HCT116 (cell line): ENCODE measurements around the gene MBTPS1. TPM values are rescaled to one million over a fixed set of nuclear protein-coding genes. Genes with fewer than 3 reads are reported as not detected.

Experiments used
- ATAC-seq: fragments of 200-7000 bp; cut with Tn5 transposase; 2 replicates; pipeline ENCODE4 v1.9.1; 2020; ENCODE audit warnings: mild to moderate bottlenecking, moderate library complexity
- BruUV-seq: library from RNA; stranded (reverse); fragments of 400-500 nt; replicated peaks from 2 replicates; lab custom pipeline; 2021; lab: Mats Ljungman, UMichigan
- CTCF ChIA-PET: fragments of 300-600 bp; sonication (Branson Sonifier 250); formaldehyde crosslinking; loops from one replicate; lab custom pipeline; 2021; ENCODE audit warnings: antibody characterized with exemption; lab: Charles Lee
- POLR2A ChIA-PET: fragments of 300-600, 350-600 bp; sonication (Branson Sonifier 250); formaldehyde crosslinking; loops from one replicate; lab custom pipeline; 2021; ENCODE audit warnings: antibody characterized with exemption; lab: Charles Lee
- RAD21 ChIA-PET, 2 experiments: fragments of 300-600 bp; sonication (Branson Sonifier 250); formaldehyde crosslinking; loops; one replicate each; lab custom pipeline; 2023; ENCODE audit warnings: low total read pairs in 2 of 2; ENCODE audit not compliant: uncharacterized antibody in 2 of 2, unreplicated experiment in 2 of 2, low non-redundant PET in 1 of 2; lab: Charles Lee
- DNase-seq: peaks from one replicate; pipeline ENCODE4 v3.0.0-alpha.2; 2010; ENCODE audit warnings: low read depth, low spot score
- H2AFZ ChIP-seq: fragments of 200-600 bp; shearing (Covaris generic), sonication (generic); 2 replicates; pipeline ENCODE4 v1.6.1; 2017; ENCODE audit warnings: low read depth, mixed run types, mixed read lengths, antibody characterized with exemption, low read length; ENCODE audit not compliant: poor library complexity, severe bottlenecking
- H3K27ac ChIP-seq: 2 replicates; pipeline ENCODE4 v1.5.1; 2012; ENCODE audit warnings: low read depth, low read length
- H3K27me3 ChIP-seq: fragments of 200-600 bp; sonication (generic); 2 replicates; pipeline ENCODE4 v1.6.1; 2016; ENCODE audit warnings: mixed run types, low read length, mixed read lengths; ENCODE audit not compliant: insufficient read depth
- H3K36me3 ChIP-seq, 2 experiments: fragments of 200-500 bp in 1 of 2; fragments of 200-600 bp in 1 of 2; sonication (Bioruptor generic) in 1 of 2; sonication (generic) in 1 of 2; 2 replicates each; pipeline versions ENCODE4 v1.5.1 to v1.6.1; 2014 to 2016; ENCODE audit warnings: low read length in 2 of 2, inconsistent platforms in 1 of 2, mixed read lengths in 1 of 2, mixed run types in 1 of 2; ENCODE audit not compliant: insufficient read depth in 2 of 2, control insufficient read depth in 1 of 2
- H3K4me1 ChIP-seq, 2 experiments: fragments of 200-600 bp in 1 of 2; sonication (generic) in 1 of 2; 2 replicates each; pipeline versions ENCODE4 v1.5.1 to v1.6.1; 2012 to 2017; ENCODE audit warnings: low read length in 2 of 2, inconsistent platforms in 1 of 2, mild to moderate bottlenecking in 1 of 2, mixed read lengths in 1 of 2, mixed run types in 1 of 2, moderate library complexity in 1 of 2; ENCODE audit not compliant: insufficient read depth in 2 of 2, control insufficient read depth in 1 of 2
- H3K4me2 ChIP-seq: fragments of 200-600 bp; sonication (generic); 2 replicates; pipeline ENCODE4 v1.6.1; 2017; ENCODE audit warnings: mixed run types, low read length, mixed read lengths
- H3K4me3 ChIP-seq, 2 experiments: fragments of 200-600 bp in 1 of 2; sonication (generic) in 1 of 2; replicated peaks in 1 of 2; 2 replicates each; pipeline ENCODE4 v1.5.1; 2011 to 2016; ENCODE audit warnings: low read length in 2 of 2, control low read depth in 1 of 2, low read depth in 1 of 2, mild to moderate bottlenecking in 1 of 2, mixed read lengths in 1 of 2, mixed run types in 1 of 2
- H3K79me2 ChIP-seq: fragments of 200-600 bp; sonication (generic); 2 replicates; pipeline ENCODE4 v1.6.1; 2017; ENCODE audit warnings: mild to moderate bottlenecking, mixed run types, low read length, moderate library complexity, mixed read lengths; ENCODE audit not compliant: insufficient read depth
- H3K9ac ChIP-seq: fragments of 200-600 bp; sonication (generic); 2 replicates; pipeline ENCODE4 v1.6.1; 2016; ENCODE audit warnings: low read length, mixed read lengths
- H3K9me2 ChIP-seq: fragments of 200-600 bp; sonication (generic), shearing (Covaris generic); 2 replicates; pipeline ENCODE4 v1.6.1; 2017; ENCODE audit warnings: mixed run types, mild to moderate bottlenecking, moderate library complexity; ENCODE audit not compliant: insufficient read depth
- H3K9me3 ChIP-seq, 2 experiments: fragments of 200-500 bp in 1 of 2; fragments of 200-600 bp in 1 of 2; sonication (Bioruptor generic) in 1 of 2; sonication (generic) in 1 of 2; 2 replicates each; pipeline ENCODE4 v1.6.1; 2014 to 2017; ENCODE audit warnings: low read length in 2 of 2, mixed read lengths in 2 of 2, inconsistent platforms in 1 of 2, low read depth in 1 of 2, mild to moderate bottlenecking in 1 of 2, mixed run types in 1 of 2, moderate library complexity in 1 of 2; ENCODE audit not compliant: control insufficient read depth in 1 of 2, insufficient read depth in 1 of 2
- H4K20me1 ChIP-seq: fragments of 200-600 bp; sonication (generic), shearing (Covaris generic); 2 replicates; pipeline ENCODE4 v1.6.1; 2017; ENCODE audit warnings: mixed run types, mild to moderate bottlenecking, moderate library complexity; ENCODE audit not compliant: insufficient read depth
- CBX3 ChIP-seq: IDR thresholded peaks from 2 replicates; pipeline ENCODE4 v1.6.1; 2012; ENCODE audit warnings: low read depth
- CEBPB ChIP-seq: IDR thresholded peaks from 2 replicates; pipeline ENCODE4 v1.6.1; 2012; ENCODE audit warnings: low read depth
- EGR1 ChIP-seq: IDR thresholded peaks from 2 replicates; pipeline ENCODE4 v1.6.1; 2012; ENCODE audit warnings: low read depth
- EZH2 ChIP-seq: fragments of 200-600 bp; sonication (generic); IDR thresholded peaks from 2 replicates; pipeline ENCODE4 v1.6.1; 2017; ENCODE audit warnings: antibody characterized with exemption, mixed run types
- EZH2phosphoT487 ChIP-seq: fragments of 200-600 bp; IDR thresholded peaks from 2 replicates; pipeline ENCODE4 v1.6.1; 2018; ENCODE audit warnings: antibody characterized with exemption, borderline replicate concordance
- FOSL1 ChIP-seq: IDR thresholded peaks from 2 replicates; pipeline ENCODE4 v1.6.1; 2012; ENCODE audit warnings: low read depth
- JUND ChIP-seq: IDR thresholded peaks from 2 replicates; pipeline ENCODE4 v1.6.1; 2012
- POLR2A ChIP-seq: IDR thresholded peaks from 2 replicates; pipeline ENCODE4 v1.7.0; 2011; ENCODE audit warnings: borderline replicate concordance; ENCODE audit not compliant: insufficient read depth, insufficient read length; ENCODE audit errors: extremely low read depth
- SRF ChIP-seq: IDR thresholded peaks from 2 replicates; pipeline ENCODE4 v1.6.1; 2012; ENCODE audit warnings: low read depth
- TCF7L2 ChIP-seq: IDR thresholded peaks from 2 replicates; pipeline ENCODE4 v1.7.0; 2011; ENCODE audit warnings: borderline replicate concordance, inconsistent platforms; ENCODE audit not compliant: insufficient read depth, insufficient read length; ENCODE audit errors: extremely low read depth
- ZBTB33 ChIP-seq: IDR thresholded peaks from 2 replicates; pipeline ENCODE4 v1.6.1; 2011; ENCODE audit warnings: mild to moderate bottlenecking, low read length, moderate library complexity; ENCODE audit not compliant: insufficient replicate concordance; ENCODE audit errors: extremely low read depth
- ZFX ChIP-seq: fragments of 450-650 bp; IDR thresholded peaks from 2 replicates; pipeline ENCODE4 v1.6.1; 2017
- intact Hi-C: fragments of 100-400 bp; cut with micrococcal nuclease; formaldehyde crosslinking; loops from 2 replicates; pipeline ENCODE4 v1.10.0; 2022
- total RNA-seq: library from RNA; stranded (reverse); gene quantifications from one replicate; pipeline ENCODE4 v1.2.1, GENCODE V29; 2021; ENCODE audit not compliant: unreplicated experiment

The MBTPS1 gene
- total RNA-seq, 1 experiment from 2014 or later = 111 TPM

GRCh38 chr16:84155226-84155625, 38.5 kb upstream of the MBTPS1 start:
- H4K20me1 ChIP-seq = no peaks in the 10 kb centered on the region
- H3K9me3 ChIP-seq = no peaks in the 10 kb centered on the region; a peak in 1 of 4 replicates
- ChIA-PET CTCF (interaction anchor here (1.8 kb wide), 1 partner anchor 32 kb away, joined by 8 read pairs; the partner anchor contains the start of gene TAF1C), POLR2A (no interaction called here), RAD21 (no interaction called here)
- DNase-seq = no peak
- H2AFZ ChIP-seq = no peak overlapping the region
- H3K4me1 ChIP-seq = peaks cover 0 to 10% of the 10 kb centered on the region in 2 experiments; a peak in 2 of 4 replicates
- no peak for ATAC-seq
- no peak overlapping the region for H3K27ac ChIP-seq
- no peak overlapping the region for H3K9ac ChIP-seq
- TF ChIP-seq FOSL1 (no peak), SRF (no peak), CEBPB (no peak), EGR1 (no peak), POLR2A (no peak), EZH2 (no peak), CBX3 (no peak), ZBTB33 (no peak), TCF7L2 (no peak), JUND (no peak), ZFX (no peak), EZH2phosphoT487 (no peak)
- H3K4me2 ChIP-seq = no peak overlapping the region
- peaks cover 7% of the 10 kb centered on the region; the same call in 1 of the 2 replicates for H3K27me3 ChIP-seq
- intact Hi-C loops = no loop called here
- no peaks in the 10 kb centered on the region for H3K79me2 ChIP-seq
- BruUV-seq = no TSS peak
- no peaks in the 10 kb centered on the region for H3K36me3 ChIP-seq
- no peaks in the 10 kb centered on the region for H3K9me2 ChIP-seq
- no peak overlapping the region for H3K4me3 ChIP-seq
